PC-3 (cell line): Measurements from ENCODE around the gene ZNF764. TPM values are rescaled to one million over a fixed set of nuclear protein-coding genes. Genes with fewer than 3 reads are reported as not detected.

Source experiments
- ATAC-seq: fragments of 200-7000 bp; cut with Tn5 transposase; 2 replicates; pipeline ENCODE4 v1.9.1; 2020; ENCODE audit warnings: mild to moderate bottlenecking, moderate library complexity
- BruUV-seq: library from RNA; stranded (reverse); fragments of 400-500 nt; replicated peaks from 2 replicates; lab custom pipeline; 2021; lab: Mats Ljungman, UMichigan
- CTCF ChIA-PET: fragments of 300-600 bp; sonication (Branson Sonifier 250); formaldehyde crosslinking; loops from one replicate; lab custom pipeline; 2022; ENCODE audit warnings: antibody characterized with exemption; lab: Charles Lee
- POLR2A ChIA-PET: fragments of 300-600 bp; sonication (Branson Sonifier 250); formaldehyde crosslinking; loops from one replicate; lab custom pipeline; 2022; ENCODE audit warnings: antibody characterized with exemption; ENCODE audit not compliant: unreplicated experiment; lab: Charles Lee
- DNase-seq: peaks from one replicate; pipeline ENCODE4 v3.0.0-alpha.2; 2015
- H2AFZ ChIP-seq: fragments of 300-600 bp; sonication (generic); 2 replicates; pipeline ENCODE4 v1.6.0; 2016; ENCODE audit warnings: antibody characterized with exemption, low read length
- H3F3A ChIP-seq: fragments of 300-600 bp; sonication (generic); one replicate; pipeline ENCODE4 v1.6.0; 2017; ENCODE audit warnings: antibody characterized with exemption, low read length, control low read depth, mild to moderate bottlenecking; ENCODE audit not compliant: unreplicated experiment
- H3K27ac ChIP-seq: fragments of 300-600 bp; sonication (generic); 2 replicates; pipeline ENCODE4 v1.5.1; 2016; ENCODE audit warnings: mild to moderate bottlenecking, low read length
- H3K27me3 ChIP-seq: fragments of 300-600 bp; sonication (generic); 2 replicates; pipeline ENCODE4 v1.6.1; 2016; ENCODE audit warnings: low read length, mixed read lengths
- H3K36me3 ChIP-seq: fragments of 300-600 bp; sonication (generic); 2 replicates; pipeline ENCODE4 v1.6.1; 2016; ENCODE audit warnings: low read depth, mixed run types, low read length, mixed read lengths
- H3K4me1 ChIP-seq: fragments of 300-600 bp; sonication (generic); 2 replicates; pipeline ENCODE4 v1.5.1; 2016; ENCODE audit warnings: low read length; ENCODE audit not compliant: insufficient read depth
- H3K4me2 ChIP-seq: fragments of 300-600 bp; sonication (generic); 2 replicates; pipeline ENCODE4 v1.6.0; 2016; ENCODE audit warnings: low read length
- H3K4me3 ChIP-seq: fragments of 300-600 bp; sonication (generic); 2 replicates; pipeline ENCODE4 v1.5.1; 2016; ENCODE audit warnings: mild to moderate bottlenecking, low read length, mixed read lengths
- H3K79me2 ChIP-seq: fragments of 300-600 bp; sonication (generic); 2 replicates; pipeline ENCODE4 v1.6.1; 2017; ENCODE audit warnings: low read length, mixed read lengths
- H3K9ac ChIP-seq: fragments of 300-600 bp; sonication (generic); 2 replicates; pipeline ENCODE4 v1.6.0; 2016; ENCODE audit warnings: mild to moderate bottlenecking, low read length
- H3K9me2 ChIP-seq: fragments of 300-600 bp; sonication (generic); replicated peaks from 2 replicates; pipeline ENCODE4 v1.6.1; 2016; ENCODE audit warnings: mixed run types, low read length, mixed read lengths
- H3K9me3 ChIP-seq: fragments of 300-600 bp; sonication (generic); 2 replicates; pipeline ENCODE4 v1.6.1; 2016; ENCODE audit warnings: low read length, mixed read lengths
- H4K20me1 ChIP-seq: fragments of 300-600 bp; sonication (generic); 2 replicates; pipeline ENCODE4 v1.6.1; 2016; ENCODE audit warnings: low read length, mixed read lengths
- CTCF ChIP-seq: fragments of 300-600 bp; sonication (generic); conservative IDR thresholded peaks from 2 replicates; pipeline ENCODE4 v1.5.1; 2017; ENCODE audit warnings: antibody characterized with exemption, low read depth, mild to moderate bottlenecking, low read length
- EZH2 ChIP-seq: fragments of 300-600 bp; sonication (generic); IDR thresholded peaks from one replicate; pipeline ENCODE4 v1.6.1; 2017; ENCODE audit warnings: antibody characterized with exemption, mild to moderate bottlenecking, low read length; ENCODE audit not compliant: unreplicated experiment
- EZH2phosphoT487 ChIP-seq: fragments of 300-600 bp; sonication (generic); IDR thresholded peaks from 2 replicates; pipeline ENCODE4 v1.6.1; 2018; ENCODE audit warnings: mild to moderate bottlenecking, antibody characterized with exemption, low read length, borderline replicate concordance
- intact Hi-C: fragments of 100-400 bp; cut with micrococcal nuclease; formaldehyde crosslinking; loops from 2 replicates; pipeline ENCODE4 v1.9.0; 2023
- total RNA-seq: library from RNA; depleted of rRNA; stranded (reverse); fragments of >200 nt; gene quantifications from 2 replicates; pipeline ENCODE4 v1.2.3, GENCODE V29; 2014

Gene ZNF764
- total RNA-seq, 1 experiment from 2014 or later: 8.1 TPM

GRCh38 chr16:30515275-30515674 is 42.9 kb downstream of the ZNF764 start:
- POLR2A ChIA-PET: interaction anchor here (0.7 kb wide), 1 partner anchor 70 kb away, joined by 8 read pairs; the partner anchor contains the start of gene SEPHS2
- no peak overlapping the region for H3K9ac ChIP-seq
- no peak overlapping the region for H3K4me2 ChIP-seq
- H3K27me3 ChIP-seq: no peaks in the 10 kb centered on the region
- no peak overlapping the region for H3K27ac ChIP-seq
- no peaks in the 10 kb centered on the region for H3K9me3 ChIP-seq
- H3F3A ChIP-seq: no peaks in the 10 kb centered on the region
- CTCF ChIA-PET: no interaction called here
- H3K4me3 ChIP-seq: no peak overlapping the region
- ATAC-seq (no peak), DNase-seq (no peak)
- no peaks in the 10 kb centered on the region for H3K4me1 ChIP-seq
- BruUV-seq: no TSS peak
- intact Hi-C loops: no loop called here
- no peaks in the 10 kb centered on the region for H4K20me1 ChIP-seq
- no peaks in the 10 kb centered on the region for H3K79me2 ChIP-seq
- H2AFZ ChIP-seq: no peak overlapping the region
- TF ChIP-seq EZH2phosphoT487: no peak
- no peak for TF ChIP-seq CTCF
- no peak for TF ChIP-seq EZH2
- no peaks in the 10 kb centered on the region for H3K9me2 ChIP-seq
- no peaks in the 10 kb centered on the region for H3K36me3 ChIP-seq

- ChIA-PET CTCF (interaction anchor here (0.6 kb wide), 1 partner anchor 54 kb away, joined by 4 read pairs; no protein-coding TSS in a partner anchor), POLR2A (no interaction called here)
- Histone ChIP-seq H3K27me3 (no peaks in the 10 kb centered on the region), H2AFZ (no peak overlapping the region), H3F3A (no peaks in the 10 kb centered on the region), H3K4me3 (no peak overlapping the region), H3K79me2 (no peaks in the 10 kb centered on the region), H3K4me1 (no peaks in the 10 kb centered on the region), H3K9me2 (no peaks in the 10 kb centered on the region), H3K9ac (no peak overlapping the region), H4K20me1 (no peaks in the 10 kb centered on the region), H3K27ac (no peak overlapping the region), H3K9me3 (no peaks in the 10 kb centered on the region), H3K36me3 (no peaks in the 10 kb centered on the region), H3K4me2 (no peak overlapping the region)
- DNase-seq: no peak
- intact Hi-C loops: no loop called here
- no TSS peak for BruUV-seq
- no peak for ATAC-seq
- TF ChIP-seq CTCF (no peak), EZH2phosphoT487 (no peak), EZH2 (no peak)
Measured at GRCh38 chr16:30511509-30511908, 46.7 kb downstream of the ZNF764 start.

GRCh38 chr16:30510376-30510938 is 47.7 kb downstream of the ZNF764 start:
- no peaks in the 10 kb centered on the region for H3K79me2 ChIP-seq
- no peak overlapping the region for H3K4me2 ChIP-seq
- ATAC-seq (no peak), DNase-seq (no peak)
- no peaks in the 10 kb centered on the region for H3K9me3 ChIP-seq
- H3K9me2 ChIP-seq: no peaks in the 10 kb centered on the region
- no peak overlapping the region for H3K9ac ChIP-seq
- intact Hi-C loops: no loop called here
- no peaks in the 10 kb centered on the region for H4K20me1 ChIP-seq
- H3K36me3 ChIP-seq: no peaks in the 10 kb centered on the region
- ChIA-PET POLR2A (no interaction called here), CTCF (no interaction called here)
- no peak overlapping the region for H2AFZ ChIP-seq
- H3K27ac ChIP-seq: no peak overlapping the region
- no peaks in the 10 kb centered on the region for H3K4me1 ChIP-seq
- H3K27me3 ChIP-seq: no peaks in the 10 kb centered on the region
- BruUV-seq: no TSS peak
- TF ChIP-seq CTCF (no peak), EZH2phosphoT487 (no peak), EZH2 (no peak)
- H3F3A ChIP-seq: no peaks in the 10 kb centered on the region
- H3K4me3 ChIP-seq: no peak overlapping the region
